Smooth muscle cell of the brain vasculature (primary cell): Measurements from ENCODE around the gene MCL1.
A peak's percentile ranks its signal among the peaks of the same experiment; 100 is the strongest.
"Not testable (repeated sequence)": the region's sequence is repeated elsewhere in the genome, so short reads cannot be mapped to it uniquely, and the experiment has no call there.

ENCODE experiments used
- DNase-seq: peaks from one replicate; pipeline ENCODE4 v3.0.0-alpha.2; 2012; ENCODE audit warnings: low read depth, low spot score

Gene MCL1

DNA sequence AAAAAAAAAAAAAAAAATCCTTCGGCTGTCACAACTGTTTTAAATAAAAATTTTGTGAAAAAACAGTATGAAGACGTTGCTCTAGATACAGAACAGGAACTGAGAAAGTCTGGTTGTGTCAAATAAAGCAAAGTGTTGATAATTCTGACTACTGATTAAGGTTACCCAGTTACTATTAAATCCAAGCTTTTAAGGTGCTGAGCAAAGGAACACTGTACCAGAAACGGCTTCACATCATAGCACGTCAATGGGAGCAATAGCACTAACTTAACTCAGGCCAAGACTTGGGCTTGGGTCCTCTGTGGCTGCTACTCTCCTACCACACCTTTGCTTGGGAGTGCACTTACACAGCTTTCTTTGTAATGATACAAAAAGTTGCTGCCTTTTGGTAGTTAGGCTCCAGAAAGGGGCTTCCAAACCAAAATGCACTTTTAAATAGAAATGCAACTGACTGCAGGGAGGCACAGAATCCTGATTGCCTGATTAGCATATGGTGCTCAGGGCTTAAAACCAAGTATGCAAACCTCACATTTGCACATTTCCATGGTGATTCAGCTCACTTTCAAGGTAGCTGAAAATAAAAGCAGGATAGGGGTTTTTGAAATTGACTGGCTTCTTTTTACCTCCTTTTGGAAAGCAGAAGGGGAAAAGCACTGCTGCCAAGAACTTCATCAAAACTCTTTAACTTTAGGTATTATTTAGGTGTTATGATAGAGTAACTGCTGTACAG is 6.3 kb downstream of the MCL1 start:
- DNase-seq, result no peak

DNA sequence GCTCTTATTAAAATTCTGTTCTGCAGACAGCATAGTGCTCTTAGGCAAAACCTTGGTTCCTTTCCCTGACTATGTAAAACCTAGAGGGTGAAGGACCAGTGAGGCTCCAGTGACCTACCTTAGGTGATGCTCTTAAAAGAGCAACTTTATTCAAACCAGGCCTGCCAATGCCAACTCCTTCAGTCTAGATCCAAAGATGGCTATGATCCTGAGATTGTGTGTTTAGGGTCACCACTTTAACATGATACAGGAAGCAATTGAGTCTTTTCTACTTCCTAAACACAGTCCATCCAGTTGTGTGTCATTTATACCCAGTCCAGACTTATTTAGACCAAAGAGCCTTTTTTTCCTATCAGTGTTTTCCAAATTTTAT is 10.8 kb downstream of the MCL1 start:
- DNase-seq, result no peak

DNA sequence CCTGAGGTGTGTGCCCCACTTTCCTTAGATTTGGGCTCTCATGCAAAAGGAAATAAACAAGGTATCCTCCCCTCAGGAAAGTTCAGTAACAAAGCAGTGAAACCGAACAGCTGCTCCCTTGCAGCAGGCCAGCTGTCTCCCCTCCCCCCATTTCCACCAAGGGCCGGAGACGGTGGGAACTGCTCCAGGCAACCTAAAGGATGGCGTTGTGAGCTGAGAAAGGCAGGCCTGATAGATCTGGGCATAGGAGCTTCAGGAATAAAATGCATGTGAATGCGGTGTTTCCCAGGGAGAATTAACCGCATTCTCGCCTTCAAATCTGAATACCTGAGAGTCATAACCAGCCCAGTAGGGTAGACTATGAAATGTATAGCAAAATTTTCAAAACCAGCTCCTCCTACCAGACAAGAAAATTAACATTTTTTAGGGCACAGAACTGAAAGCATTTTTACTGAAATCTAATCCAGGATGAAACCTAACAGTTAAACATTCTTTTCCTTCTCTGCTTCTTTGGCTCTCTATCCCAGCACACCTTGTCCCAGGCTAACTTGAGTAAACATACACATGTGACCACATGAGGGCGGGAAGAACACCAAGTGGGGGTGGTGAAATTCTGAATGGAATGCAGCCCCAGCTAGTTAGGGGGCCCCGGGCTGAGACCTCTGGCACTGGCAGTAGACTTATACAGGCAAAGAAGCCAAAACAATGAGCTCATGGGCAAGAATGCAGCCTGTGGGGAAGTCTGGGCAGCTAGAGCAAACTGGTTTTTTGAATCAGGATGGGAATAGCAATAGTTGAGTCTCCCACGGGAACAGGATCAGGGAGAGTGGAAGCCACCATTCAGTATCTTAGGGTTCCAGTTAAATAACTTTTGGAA is 11.5 kb downstream of the MCL1 start:
- DNase-seq, result peak; percentile 96

DNA sequence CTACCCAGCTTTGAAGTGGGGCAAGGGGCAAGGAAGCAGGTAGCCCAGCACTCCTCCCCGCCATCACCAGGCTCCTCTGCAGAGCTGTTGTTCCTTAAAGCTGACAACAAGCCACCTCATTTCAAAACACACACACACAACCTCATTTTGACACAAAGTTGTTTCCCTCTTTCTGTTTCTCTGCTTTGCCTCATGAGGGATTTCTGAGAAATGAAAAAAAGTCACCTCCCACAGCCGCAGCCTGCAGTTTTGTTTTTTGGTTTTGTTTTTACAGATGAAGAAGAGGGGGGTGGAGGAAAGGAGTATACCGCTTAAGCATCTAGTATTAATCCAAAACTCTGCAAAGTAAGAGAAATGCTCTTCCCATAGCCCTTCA is 12.1 kb downstream of the MCL1 start:
- no peak for DNase-seq

DNA sequence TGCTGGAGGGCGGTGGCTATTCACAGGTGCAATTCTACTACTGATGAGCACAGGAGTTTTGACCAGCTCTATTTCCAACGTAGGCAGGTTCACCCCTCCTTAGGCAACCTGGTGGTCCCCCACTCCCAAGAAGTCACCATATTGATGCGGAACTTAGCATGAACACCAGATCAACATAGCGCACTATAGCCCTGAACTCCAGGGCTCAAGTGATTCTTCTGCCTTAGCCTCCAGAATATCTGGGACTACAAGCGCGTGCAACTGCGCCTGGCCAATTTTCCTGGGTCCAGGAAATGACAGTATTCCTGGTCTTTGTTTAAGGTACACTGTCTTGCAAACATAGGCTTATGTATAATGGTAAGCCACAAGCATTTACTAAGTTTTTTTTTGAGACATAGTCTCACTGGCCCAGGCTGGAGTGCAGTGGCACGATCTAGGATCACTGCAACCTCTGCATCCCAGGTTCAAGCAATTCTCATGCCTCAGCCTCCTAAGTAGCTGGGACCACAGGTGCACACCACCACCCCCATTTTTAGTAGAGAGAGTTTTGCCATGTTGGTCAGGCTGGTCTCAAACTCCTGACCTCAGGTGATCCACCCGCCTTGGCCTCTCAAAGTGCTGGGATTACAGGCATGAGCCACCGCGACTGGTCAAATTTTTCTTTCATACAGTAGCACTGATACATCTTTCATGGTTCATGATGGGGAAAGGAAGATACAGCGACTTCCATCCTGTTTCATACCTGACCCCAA is 12.6 kb downstream of the MCL1 start:
- DNase-seq, result no peak

DNA sequence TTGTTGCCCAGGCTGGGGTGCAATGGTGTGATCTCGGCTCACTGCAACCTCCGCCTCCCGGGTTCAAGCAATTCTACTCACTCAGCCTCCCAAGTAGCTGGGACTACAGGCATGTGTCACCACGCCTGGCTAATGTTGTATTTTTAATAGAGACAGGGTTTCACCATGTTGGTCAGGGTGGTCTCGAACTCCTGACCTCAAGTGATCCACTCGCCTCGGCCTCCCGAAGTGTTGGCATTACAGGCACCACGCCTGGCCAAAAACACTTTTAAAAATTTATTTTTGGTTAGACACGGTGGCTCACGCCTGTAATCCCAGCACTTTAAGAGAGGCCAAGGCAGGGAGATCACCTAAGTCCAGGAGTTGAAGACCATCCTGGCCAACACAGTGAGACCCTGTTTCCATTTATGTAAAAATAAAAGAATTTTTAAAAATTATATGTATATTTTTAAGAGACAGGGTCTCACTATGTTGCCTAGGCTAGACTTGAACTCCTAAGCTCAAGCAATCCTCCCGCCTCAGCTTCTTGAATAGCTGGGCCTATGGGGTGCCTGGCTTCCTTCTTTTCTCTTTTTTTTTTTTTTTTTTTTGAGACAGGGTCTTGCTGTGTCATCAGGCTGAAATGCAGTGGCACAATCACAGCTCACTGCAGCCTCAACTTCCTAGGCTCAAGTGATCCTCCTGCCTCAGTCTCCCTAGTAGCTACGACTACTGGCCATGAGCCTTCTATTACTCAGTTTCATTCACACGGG is 14.0 kb downstream of the MCL1 start:
- DNase-seq, result not testable (repeated sequence)

DNA sequence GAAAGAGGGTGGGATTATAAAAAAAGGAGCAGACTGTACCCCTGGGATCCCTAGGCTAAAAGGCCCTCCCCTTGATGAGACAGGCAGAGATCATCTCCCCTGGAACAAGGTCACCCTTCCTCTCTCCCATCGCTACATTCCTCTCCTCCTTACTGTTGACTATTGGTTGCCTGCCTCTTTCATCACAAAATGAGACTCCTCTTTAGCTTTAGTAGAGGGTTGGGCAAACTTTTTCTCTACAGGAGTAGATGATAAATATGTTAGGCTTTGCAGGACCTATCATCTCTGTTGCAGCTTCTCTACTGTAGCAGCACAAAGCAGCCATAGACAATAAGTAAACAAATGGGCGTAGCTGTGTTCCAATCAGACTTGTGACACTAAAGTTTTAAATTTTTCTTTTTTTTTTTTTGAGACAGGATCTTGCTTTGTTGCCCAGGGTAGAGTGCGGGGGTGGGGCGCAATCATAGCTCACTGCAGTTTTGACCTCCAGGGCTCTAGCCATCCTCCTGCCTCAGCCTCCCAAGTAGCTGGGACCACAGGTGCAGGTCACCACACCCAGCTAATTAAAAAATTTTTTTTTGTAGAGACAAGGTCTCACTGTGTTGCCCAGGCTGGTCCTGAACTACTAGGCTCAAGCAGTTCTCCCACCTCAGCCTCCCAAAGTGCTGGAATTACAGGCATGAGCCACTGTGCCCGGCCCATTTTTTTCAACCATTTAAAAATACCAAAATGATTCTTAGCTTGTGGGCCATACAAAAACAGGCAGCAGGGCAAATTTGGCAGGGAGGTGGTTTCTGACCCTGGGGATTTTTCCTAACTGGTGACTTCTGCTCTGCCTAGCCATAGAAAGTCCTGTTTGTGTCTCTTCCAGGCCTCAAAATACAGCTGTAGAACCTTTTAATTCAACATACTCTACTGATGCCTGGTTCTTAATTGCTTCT is 15.1 kb downstream of the MCL1 start:
- no peak for DNase-seq

DNA sequence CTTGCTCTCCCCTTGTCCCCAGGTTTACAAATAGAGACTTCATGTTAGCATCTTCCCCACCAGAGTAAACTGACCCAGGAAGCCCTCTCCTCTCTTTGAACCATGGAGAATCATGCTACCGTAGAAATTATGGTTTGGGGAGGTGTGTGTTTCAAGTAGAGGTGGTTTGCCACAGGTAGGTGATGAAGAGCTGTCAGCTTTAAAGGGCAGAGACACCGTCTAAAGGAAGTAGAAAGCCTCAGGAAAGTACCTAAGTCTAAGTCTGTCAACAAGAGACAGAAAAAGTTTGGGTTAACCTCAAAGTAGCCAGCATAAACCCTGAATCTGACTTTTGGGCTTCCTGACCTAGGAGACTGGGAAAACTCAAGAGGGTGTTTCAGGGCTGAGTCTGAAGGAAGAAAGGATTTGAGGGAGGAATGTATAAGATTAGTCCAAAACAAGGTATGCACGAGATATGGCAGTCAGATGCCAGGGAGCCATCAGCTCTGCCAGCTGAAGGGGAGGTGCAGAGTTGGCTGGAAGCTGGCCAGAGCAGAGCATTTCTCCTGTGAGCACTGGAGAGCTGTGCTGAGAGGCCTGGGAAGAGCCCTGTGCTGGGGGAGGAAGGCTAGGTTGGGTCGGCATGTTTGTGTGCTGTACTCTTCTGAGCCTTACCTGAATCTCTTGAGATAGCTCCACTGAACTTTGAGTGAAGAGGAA is 15.9 kb downstream of the MCL1 start:
- DNase-seq, result no peak

DNA sequence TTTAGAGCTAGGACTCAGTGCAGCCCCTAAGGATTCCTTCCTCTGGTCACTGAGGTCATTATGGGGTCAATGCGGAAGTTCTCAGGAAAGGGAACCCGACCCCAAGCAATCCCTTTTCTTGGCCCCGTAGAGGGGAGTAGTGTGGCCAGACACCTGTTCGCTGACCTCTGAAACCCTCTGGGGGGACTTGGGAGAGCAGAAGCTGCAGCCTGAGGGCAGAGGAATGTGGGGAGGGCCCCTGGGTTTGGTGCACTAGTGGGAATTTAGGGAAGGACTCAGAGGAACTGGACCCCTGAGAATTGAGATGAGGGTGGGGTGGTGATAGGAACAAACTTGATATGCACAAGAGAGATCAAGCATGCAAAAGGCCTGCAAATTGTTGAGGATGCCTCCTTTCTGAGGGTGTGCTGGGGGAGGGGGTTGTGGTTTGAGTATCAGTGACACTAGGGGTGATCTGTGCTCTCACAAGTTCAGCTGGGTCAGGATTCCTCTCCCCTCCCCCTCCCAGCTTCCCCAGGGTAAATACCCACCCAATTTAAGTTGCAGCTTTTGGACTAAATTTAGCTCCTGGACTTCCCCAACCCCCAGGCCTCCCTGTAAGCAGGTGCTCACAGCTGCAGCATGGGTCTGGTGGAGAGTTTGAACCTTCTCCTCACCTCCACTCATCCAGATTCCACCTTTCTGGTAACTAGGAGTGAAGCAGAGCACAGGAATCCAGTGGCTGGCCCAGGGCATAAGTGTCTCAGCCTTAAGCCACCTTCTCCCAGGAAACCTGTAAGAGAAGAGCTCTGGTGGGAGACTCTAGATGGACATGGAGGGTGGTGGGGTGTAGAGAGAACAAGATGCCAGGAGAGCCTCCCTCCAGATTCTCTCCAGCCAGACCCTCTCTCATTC is 16.7 kb downstream of the MCL1 start:
- DNase-seq, result no peak

DNA sequence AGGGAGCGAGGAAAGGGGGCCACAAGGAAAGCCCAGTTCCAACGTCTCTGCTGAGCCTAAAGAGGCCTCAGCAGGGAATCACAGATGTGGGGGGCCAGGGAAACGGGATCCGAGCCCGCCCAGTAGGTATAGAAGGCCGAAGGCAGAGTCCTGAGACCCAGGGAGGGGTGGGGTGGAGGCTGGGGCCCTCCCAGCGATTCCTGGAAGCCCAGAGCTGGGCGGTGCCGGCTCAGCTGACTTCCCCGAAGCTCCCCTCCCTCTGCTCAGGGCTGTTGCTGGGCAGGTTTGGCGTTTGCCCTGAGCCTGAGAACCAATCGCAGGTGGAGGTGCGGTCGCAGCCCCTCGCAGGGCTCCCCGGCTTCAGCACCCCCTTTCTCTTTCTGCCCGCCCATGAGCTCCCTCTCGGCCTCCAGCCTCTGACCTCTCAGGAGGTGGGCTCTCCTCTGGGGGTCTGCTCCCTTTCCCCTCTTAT is 17.4 kb downstream of the MCL1 start:
- DNase-seq, result peak; percentile 96

DNA sequence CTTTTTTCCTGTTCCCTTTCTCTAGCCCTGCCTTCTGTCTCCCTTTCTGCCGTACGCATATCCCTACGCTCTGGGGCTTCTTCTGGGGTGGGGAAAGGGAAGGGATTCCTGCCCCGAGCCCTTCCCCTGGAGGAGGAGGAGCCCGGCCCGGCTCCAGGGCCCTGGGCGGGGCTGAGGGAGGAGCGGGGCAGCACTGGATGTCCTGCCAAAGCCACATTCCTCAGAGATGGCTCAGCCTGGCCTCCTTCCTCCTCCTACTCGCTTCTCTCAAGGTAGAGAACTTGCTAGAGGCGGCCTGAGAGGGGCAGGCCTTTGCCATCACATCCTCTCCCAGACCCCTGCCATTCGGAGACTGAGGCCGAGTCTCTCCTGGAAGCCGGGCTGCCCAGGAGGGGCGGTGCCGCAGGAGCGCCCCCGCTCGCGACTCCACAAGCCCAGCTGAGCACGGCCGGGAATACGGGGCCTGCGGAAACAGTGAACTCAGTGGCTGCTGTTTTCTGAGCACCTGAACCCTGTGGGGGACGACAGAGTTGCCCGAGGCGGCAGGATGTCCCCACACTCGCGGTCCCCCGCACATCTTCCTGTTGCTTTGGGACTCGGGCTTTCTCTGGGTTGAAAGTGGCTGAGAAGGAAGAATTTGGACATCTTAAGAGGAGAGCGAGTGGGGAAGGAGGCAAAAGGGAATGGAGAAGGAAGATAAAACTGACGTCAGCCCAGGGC is 18.0 kb downstream of the MCL1 start:
- DNase-seq, result peak; percentile 97

DNA sequence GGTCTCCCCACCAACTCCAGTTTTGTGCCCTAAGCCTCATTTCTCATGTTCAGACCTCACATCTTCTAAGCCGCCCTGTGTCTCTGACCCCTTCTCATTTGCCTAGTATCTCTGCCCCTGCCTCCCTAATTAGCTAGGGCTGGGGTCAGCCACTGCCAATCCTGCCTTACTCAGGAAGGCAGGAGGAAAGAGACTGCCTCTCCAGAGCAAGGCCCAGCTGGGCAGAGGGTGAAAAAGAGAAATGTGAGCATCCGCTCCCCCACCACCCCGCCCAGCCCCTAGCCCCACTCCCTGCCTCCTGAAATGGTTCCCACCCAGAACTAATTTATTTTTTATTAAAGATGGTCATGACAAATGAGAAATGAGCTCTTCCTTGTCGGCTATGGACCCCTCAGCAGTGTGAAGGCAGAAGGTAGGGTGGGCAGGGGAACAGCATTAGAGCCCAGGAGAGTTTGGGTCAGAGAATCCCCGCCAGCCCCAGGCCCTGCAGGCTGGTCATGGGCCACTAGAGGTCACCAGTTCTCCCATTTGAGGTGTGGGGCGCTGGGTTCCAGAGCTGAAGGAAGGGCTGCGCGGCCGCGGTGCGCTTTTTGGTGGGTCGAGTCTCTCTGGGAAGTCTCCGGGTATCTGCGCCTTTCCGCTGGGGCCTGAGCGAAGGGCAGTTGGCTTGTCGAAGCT is 18.7 kb downstream of the MCL1 start:
- no peak for DNase-seq

DNA sequence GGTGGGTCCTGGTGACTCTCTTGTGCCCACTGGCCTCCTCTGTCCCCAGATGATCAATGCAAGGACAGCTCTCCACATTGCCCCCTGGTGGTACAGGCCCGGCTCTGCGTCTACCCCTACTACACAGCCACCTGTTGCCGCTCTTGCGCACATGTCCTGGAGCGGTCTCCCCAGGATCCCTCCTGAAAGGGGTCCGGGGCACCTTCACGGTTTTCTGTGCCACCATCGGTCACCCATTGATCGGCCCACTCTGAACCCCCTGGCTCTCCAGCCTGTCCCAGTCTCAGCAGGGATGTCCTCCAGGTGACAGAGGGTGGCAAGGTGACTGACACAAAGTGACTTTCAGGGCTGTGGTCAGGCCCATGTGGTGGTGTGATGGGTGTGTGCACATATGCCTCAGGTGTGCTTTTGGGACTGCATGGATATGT is 19.4 kb downstream of the MCL1 start:
- no peak for DNase-seq

DNA sequence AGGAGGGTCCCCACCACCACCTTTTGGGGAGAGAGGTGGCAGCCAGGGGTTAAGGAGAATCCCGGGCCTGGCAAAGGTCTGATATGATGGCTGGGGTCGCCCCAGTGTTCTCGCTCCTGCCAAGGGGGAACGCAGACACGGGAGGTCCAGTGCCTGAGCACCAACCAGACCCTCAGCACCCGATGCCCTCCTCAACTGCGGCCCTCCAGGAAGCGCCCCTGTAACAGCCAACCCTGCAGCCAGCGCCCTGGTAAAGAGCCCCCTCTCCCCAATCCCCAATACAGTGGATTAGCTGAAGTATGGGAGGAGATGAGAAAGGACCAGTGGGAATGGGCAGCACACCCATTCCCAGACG is 19.8 kb downstream of the MCL1 start:
- DNase-seq, result no peak

DNA sequence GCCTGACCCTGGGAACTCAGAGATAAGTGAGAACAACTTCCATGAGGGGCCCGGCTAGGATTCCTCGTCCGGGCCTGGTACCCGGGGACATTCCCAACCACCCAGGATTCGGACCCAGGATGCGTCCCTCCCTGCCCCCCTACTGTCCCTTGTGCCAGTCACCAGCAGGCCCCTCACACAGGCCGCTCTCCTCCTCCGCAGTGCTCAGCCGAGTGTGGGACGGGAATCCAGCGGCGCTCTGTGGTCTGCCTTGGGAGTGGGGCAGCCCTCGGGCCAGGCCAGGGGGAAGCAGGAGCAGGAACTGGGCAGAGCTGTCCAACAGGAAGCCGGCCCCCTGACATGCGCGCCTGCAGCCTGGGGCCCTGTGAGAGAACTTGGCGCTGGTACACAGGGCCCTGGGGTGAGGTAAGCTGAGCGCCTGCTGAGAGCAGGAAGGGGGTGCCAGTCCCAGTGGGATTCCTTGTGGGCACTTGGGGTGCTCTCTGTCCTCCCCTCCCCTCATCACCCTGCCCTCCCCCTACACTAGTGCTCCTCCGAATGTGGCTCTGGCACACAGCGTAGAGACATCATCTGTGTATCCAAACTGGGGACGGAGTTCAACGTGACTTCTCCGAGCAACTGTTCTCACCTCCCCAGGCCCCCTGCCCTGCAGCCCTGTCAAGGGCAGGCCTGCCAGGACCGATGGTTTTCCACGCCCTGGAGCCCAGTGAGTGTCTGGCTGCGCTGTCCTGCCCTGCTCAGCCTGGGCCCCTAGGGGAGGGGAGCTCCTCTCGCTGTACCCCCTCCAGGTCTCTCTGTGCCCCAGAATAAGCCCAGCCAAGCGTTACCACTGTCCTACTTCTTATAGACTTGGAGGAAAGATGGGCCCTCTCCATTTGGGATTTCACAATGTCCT is 20.4 kb downstream of the MCL1 start:
- no peak for DNase-seq

DNA sequence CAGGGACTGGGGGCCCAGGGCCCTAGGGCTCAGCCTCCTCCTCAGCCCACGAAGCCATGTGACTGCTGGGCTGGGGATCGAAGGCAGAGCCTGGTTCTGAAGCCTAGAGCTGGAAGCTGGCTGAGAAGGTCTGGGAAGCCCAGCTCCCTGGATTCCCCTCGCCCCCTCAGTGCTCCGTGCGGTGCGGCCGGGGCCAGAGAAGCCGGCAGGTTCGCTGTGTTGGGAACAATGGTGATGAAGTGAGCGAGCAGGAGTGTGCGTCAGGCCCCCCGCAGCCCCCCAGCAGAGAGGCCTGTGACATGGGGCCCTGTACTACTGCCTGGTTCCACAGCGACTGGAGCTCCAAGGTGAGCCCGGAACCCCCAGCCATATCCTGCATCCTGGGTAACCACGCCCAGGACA is 21.1 kb downstream of the MCL1 start:
- no peak for DNase-seq

DNA sequence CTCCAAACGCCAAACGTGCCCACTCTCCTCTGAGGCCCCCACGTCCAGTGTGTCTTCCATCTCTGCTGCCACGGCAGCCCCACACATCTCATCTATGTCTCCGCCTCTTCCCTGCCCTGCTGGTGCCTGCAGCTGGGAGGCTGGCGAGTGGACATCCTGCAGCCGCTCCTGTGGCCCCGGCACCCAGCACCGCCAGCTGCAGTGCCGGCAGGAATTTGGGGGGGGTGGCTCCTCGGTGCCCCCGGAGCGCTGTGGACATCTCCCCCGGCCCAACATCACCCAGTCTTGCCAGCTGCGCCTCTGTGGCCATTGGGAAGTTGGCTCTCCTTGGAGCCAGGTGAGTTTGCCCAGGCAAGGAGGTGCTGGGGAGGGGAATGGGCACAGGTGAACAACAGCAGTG is 21.6 kb downstream of the MCL1 start:
- no peak for DNase-seq
